GM23338 (cell line): Measurements from ENCODE around the gene NHS. TPM values are rescaled to one million over a fixed set of nuclear protein-coding genes. Genes with fewer than 3 reads are reported as not detected.
A peak's percentile ranks its signal among the peaks of the same experiment; 100 is the strongest.

Experiments used
- ATAC-seq: fragments of 200-7000 bp; cut with Tn5 transposase; 3 replicates; pipeline ENCODE4 v1.9.1; 2020
- DNase-seq: peaks from one replicate; pipeline ENCODE4 v3.0.0-alpha.2; 2015; ENCODE audit warnings: low spot score
- H2AFZ ChIP-seq: fragments of 200-600 bp; sonication (generic); 2 replicates; pipeline ENCODE4 v1.8.0; 2016; ENCODE audit warnings: antibody characterized with exemption, mild to moderate bottlenecking, moderate library complexity
- H3F3A ChIP-seq: fragments of 200-600 bp; sonication (generic); replicated peaks from 2 replicates; pipeline ENCODE4 v1.8.0; 2017; ENCODE audit warnings: antibody characterized with exemption, mixed run types, low read depth
- H3K27ac ChIP-seq: fragments of 200-600 bp; sonication (generic); 2 replicates; pipeline ENCODE4 v1.6.1; 2016; ENCODE audit warnings: low read depth
- H3K27me3 ChIP-seq: fragments of 200-600 bp; sonication (generic); 2 replicates; pipeline ENCODE4 v1.8.0; 2016; ENCODE audit warnings: mild to moderate bottlenecking, mixed run types, moderate library complexity; ENCODE audit not compliant: insufficient read depth
- H3K36me3 ChIP-seq: fragments of 200-600 bp; sonication (generic); 2 replicates; pipeline ENCODE4 v1.8.0; 2016; ENCODE audit warnings: mild to moderate bottlenecking; ENCODE audit not compliant: insufficient read depth
- H3K4me1 ChIP-seq: fragments of 200-600 bp; sonication (generic); 2 replicates; pipeline ENCODE4 v1.8.0; 2016; ENCODE audit warnings: mild to moderate bottlenecking, moderate library complexity; ENCODE audit not compliant: insufficient read depth
- H3K4me2 ChIP-seq: fragments of 200-600 bp; sonication (generic); 2 replicates; pipeline ENCODE4 v1.7.1; 2017; ENCODE audit warnings: mixed run types
- H3K4me3 ChIP-seq: fragments of 200-600 bp; sonication (generic); 2 replicates; pipeline ENCODE4 v1.6.1; 2016; ENCODE audit warnings: mixed run types
- H3K79me2 ChIP-seq: fragments of 200-600 bp; sonication (generic); replicated peaks from 2 replicates; pipeline ENCODE4 v1.8.0; 2017; ENCODE audit warnings: mild to moderate bottlenecking; ENCODE audit not compliant: insufficient read depth
- H3K9me2 ChIP-seq: fragments of 200-600 bp; sonication (generic); 2 replicates; pipeline ENCODE4 v1.8.0; 2017; ENCODE audit not compliant: insufficient read depth
- H4K20me1 ChIP-seq: fragments of 200-600 bp; sonication (generic); replicated peaks from 2 replicates; pipeline ENCODE4 v1.8.0; 2017; ENCODE audit warnings: mild to moderate bottlenecking; ENCODE audit not compliant: insufficient read depth
- H3K27ac Mint-ChIP-seq: 2 replicates; pipeline ENCODE4 v1.8.0; 2020; ENCODE audit warnings: inconsistent platforms, mild to moderate bottlenecking, moderate library complexity, mixed read lengths
- H3K27me3 Mint-ChIP-seq: 3 replicates; pipeline ENCODE4 v1.8.0; 2022; ENCODE audit warnings: low read depth, mild to moderate bottlenecking, moderate library complexity, mixed read lengths, inconsistent platforms; ENCODE audit not compliant: insufficient read depth, poor library complexity
- H3K36me3 Mint-ChIP-seq: 3 replicates; pipeline ENCODE4 v1.8.0; 2021; ENCODE audit warnings: low read depth, mild to moderate bottlenecking, inconsistent platforms, moderate library complexity, mixed read lengths
- H3K4me1 Mint-ChIP-seq: 3 replicates; pipeline ENCODE4 v1.8.0; 2020; ENCODE audit warnings: mild to moderate bottlenecking, inconsistent platforms, mixed read lengths
- H3K4me3 Mint-ChIP-seq: 3 replicates; pipeline ENCODE4 v1.8.0; 2021; ENCODE audit warnings: moderate library complexity, mild to moderate bottlenecking, inconsistent platforms, mixed read lengths
- H3K9me3 Mint-ChIP-seq: 3 replicates; pipeline ENCODE4 v1.8.0; 2020; ENCODE audit warnings: moderate library complexity, mild to moderate bottlenecking, inconsistent platforms, mixed read lengths
- CREB1 ChIP-seq: fragments of 250-450 bp; sonication (Bioruptor Pico); IDR thresholded peaks from 2 replicates; pipeline ENCODE4 v1.5.0; 2020; ENCODE audit warnings: low read depth, mild to moderate bottlenecking, moderate library complexity
- EZH2 ChIP-seq: fragments of 200-600 bp; sonication (generic); IDR thresholded peaks from one replicate; pipeline ENCODE4 v1.8.0; 2017; ENCODE audit warnings: antibody characterized with exemption, mild to moderate bottlenecking, low read depth; ENCODE audit not compliant: unreplicated experiment
- EZH2phosphoT487 ChIP-seq: fragments of 200-600 bp; sonication (generic); IDR thresholded peaks from one replicate; pipeline ENCODE4 v1.8.1; 2018; ENCODE audit warnings: antibody characterized with exemption; ENCODE audit not compliant: unreplicated experiment
- ZNF114 ChIP-seq: fragments of 250-450 bp; sonication (Bioruptor Pico); IDR thresholded peaks from 2 replicates; pipeline ENCODE4 v1.5.0; 2020; ENCODE audit warnings: mild to moderate bottlenecking, moderate library complexity
- ZNF331 ChIP-seq: fragments of 250-450 bp; sonication (Bioruptor Pico); IDR thresholded peaks from 2 replicates; pipeline ENCODE4 v1.5.0; 2020; ENCODE audit warnings: low read depth, mild to moderate bottlenecking, moderate library complexity
- polyA plus RNA-seq: library from polyadenylated mRNA; unstranded; fragments of >200 nt; fragmentation: Nextera tagmentation; extraction: Ambion mirVana; gene quantifications from 2 replicates; pipeline ENCODE4 v1.2.1, GENCODE V29; 2016
- total RNA-seq: library from RNA; depleted of rRNA; stranded (reverse); fragments of >200 nt; shearing (Covaris generic); gene quantifications from 2 replicates; pipeline ENCODE4 v1.2.3, GENCODE V29; 2014
- TF ChIP-seq, protein P1 (sequence below): IDR thresholded peaks from one replicate; pipeline ENCODE4 v1.6.1; 2018; ENCODE audit warnings: antibody characterized with exemption; ENCODE audit not compliant: unreplicated experiment
- TF ChIP-seq, protein P2 (sequence below): IDR thresholded peaks from 2 replicates; pipeline ENCODE4 v1.6.1; 2016; ENCODE audit warnings: antibody characterized with exemption
- TF ChIP-seq, protein P3 (sequence below), 2 experiments: fragments of 200-600 bp in 1 of 2; sonication (generic) in 1 of 2; conservative IDR thresholded peaks; 2 replicates each; pipeline versions ENCODE4 v1.5.1 to v1.6.1; 2016 to 2017; ENCODE audit warnings: antibody characterized with exemption in 2 of 2, low read depth in 2 of 2, mild to moderate bottlenecking in 2 of 2, moderate library complexity in 1 of 2

The NHS gene
- total and polyA plus RNA-seq, 2 experiments from 2014 or later: 1.8 to 8.2 TPM

DNA sequence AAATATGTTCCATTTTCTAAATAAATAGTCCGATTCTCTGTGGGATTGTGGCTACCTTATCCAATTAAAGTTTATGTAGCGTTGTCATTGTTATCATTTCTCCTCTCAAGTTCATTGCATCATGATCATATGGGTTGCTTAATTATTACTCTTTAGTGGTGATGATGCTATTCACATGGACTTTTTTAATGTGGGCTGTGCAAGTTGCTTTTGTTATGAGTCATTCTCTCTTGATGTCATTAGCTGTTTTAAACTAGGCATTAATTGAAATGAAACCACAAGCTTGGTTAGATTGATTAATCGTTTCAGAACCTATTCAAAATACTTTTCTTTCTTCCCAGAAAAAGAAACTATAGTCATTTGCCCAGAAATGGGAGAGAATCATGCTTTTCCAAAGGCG is 38.2 kb downstream of the NHS start (continued):
- TF ChIP-seq ZNF114: no peak
- TF ChIP-seq, protein P1, sequence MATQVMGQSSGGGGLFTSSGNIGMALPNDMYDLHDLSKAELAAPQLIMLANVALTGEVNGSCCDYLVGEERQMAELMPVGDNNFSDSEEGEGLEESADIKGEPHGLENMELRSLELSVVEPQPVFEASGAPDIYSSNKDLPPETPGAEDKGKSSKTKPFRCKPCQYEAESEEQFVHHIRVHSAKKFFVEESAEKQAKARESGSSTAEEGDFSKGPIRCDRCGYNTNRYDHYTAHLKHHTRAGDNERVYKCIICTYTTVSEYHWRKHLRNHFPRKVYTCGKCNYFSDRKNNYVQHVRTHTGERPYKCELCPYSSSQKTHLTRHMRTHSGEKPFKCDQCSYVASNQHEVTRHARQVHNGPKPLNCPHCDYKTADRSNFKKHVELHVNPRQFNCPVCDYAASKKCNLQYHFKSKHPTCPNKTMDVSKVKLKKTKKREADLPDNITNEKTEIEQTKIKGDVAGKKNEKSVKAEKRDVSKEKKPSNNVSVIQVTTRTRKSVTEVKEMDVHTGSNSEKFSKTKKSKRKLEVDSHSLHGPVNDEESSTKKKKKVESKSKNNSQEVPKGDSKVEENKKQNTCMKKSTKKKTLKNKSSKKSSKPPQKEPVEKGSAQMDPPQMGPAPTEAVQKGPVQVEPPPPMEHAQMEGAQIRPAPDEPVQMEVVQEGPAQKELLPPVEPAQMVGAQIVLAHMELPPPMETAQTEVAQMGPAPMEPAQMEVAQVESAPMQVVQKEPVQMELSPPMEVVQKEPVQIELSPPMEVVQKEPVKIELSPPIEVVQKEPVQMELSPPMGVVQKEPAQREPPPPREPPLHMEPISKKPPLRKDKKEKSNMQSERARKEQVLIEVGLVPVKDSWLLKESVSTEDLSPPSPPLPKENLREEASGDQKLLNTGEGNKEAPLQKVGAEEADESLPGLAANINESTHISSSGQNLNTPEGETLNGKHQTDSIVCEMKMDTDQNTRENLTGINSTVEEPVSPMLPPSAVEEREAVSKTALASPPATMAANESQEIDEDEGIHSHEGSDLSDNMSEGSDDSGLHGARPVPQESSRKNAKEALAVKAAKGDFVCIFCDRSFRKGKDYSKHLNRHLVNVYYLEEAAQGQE: no peak
- TF ChIP-seq EZH2: no peak
- TF ChIP-seq, protein P2, sequence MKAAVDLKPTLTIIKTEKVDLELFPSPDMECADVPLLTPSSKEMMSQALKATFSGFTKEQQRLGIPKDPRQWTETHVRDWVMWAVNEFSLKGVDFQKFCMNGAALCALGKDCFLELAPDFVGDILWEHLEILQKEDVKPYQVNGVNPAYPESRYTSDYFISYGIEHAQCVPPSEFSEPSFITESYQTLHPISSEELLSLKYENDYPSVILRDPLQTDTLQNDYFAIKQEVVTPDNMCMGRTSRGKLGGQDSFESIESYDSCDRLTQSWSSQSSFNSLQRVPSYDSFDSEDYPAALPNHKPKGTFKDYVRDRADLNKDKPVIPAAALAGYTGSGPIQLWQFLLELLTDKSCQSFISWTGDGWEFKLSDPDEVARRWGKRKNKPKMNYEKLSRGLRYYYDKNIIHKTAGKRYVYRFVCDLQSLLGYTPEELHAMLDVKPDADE: no peak
- TF ChIP-seq ZNF331: no peak
- no peak for TF ChIP-seq EZH2phosphoT487

DNA sequence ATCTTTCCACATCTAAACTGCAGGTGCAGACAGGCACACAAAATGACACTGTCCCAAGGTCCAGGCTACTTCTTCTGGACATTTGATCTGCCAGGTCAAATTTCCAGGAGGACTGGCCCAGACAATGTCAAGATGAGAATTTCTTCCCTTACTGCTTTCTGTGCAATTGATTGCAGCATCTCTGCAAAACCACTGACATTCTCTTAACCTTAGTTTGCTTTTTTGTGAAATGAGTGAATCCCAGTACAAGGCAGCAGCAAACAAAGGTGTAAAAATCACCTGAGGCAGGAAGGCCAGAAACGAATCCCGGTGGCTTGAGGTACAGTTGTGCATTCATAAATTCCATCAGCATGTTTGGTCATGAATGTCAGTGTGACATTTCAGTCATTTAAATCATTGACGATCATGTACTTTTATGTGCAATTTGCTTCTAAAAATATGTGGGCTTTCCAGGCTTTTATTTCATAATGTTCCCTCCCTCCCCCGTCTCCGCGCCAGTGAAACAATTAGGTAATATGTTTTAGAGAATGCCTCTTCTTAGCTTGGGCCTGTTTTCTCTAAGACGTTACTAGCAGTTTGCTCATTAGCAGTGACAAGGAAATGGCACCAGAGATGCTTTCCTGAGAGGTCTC is 39.1 kb downstream of the NHS start:
- Histone ChIP-seq H3K4me2 (peak overlapping the region; percentile 67), H3K9me2 (no peaks in the 10 kb centered on the region), H2AFZ (no peak overlapping the region), H3K27me3 (no peaks in the 10 kb centered on the region), H3K79me2 (no peaks in the 10 kb centered on the region; the same call in 1 of the 2 replicates), H3F3A (no peaks in the 10 kb centered on the region), H3K36me3 (no peaks in the 10 kb centered on the region), H4K20me1 (no peaks in the 10 kb centered on the region), H3K27ac (no peak overlapping the region), H3K4me3 (no peak overlapping the region), H3K4me1 (peaks cover 58% of the 10 kb centered on the region)
- ATAC-seq: no peak
- no peak for TF ChIP-seq CREB1 (CRISPR knock-in tag)
- no peak for DNase-seq
- peak overlapping the region; percentile 45; the same call in 1 of the 3 replicates for H3K4me3 Mint-ChIP-seq
- H3K27ac Mint-ChIP-seq: peak overlapping the region; percentile 46; the same call in 1 of the 2 replicates
- H3K4me1 Mint-ChIP-seq: peaks cover 58% of the 10 kb centered on the region
- H3K9me3 Mint-ChIP-seq: no peaks in the 10 kb centered on the region
- H3K36me3 Mint-ChIP-seq: no peaks in the 10 kb centered on the region
- peaks cover 2% of the 10 kb centered on the region for H3K27me3 Mint-ChIP-seq

DNA sequence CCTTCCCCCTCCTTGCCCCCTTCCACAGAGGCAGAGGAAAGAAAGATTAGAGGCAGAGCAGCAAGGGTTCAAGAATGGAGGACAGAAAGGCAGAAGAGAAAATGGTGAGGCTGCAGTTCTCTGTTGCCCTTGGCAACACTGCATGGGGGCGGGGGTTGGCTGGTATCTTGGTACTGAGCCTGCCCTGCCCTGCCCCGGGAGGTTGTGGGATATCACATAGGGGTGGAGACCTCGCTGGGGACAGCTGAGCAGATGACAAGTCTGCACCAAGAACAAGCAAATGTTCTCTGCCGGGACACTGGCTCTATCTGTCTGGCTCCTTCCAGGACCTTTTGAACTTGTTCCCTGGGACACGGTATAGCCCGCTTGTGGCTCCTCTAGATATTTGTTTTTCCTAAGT is 39.8 kb downstream of the NHS start:
- H3K27me3 Mint-ChIP-seq: peaks cover 2% of the 10 kb centered on the region
- no peaks in the 10 kb centered on the region for H3K9me3 Mint-ChIP-seq
- peak overlapping the region; percentile 64 for H3K27ac Mint-ChIP-seq
- Histone ChIP-seq H3K36me3 (no peaks in the 10 kb centered on the region), H3K4me1 (peaks cover 52% of the 10 kb centered on the region), H2AFZ (no peak overlapping the region), H3K9me2 (no peaks in the 10 kb centered on the region), H4K20me1 (no peaks in the 10 kb centered on the region), H3K27me3 (no peaks in the 10 kb centered on the region), H3K4me3 (peak overlapping the region; percentile 31), H3K4me2 (peak overlapping the region; percentile 67), H3K27ac (peak overlapping the region; percentile 27; the same call in 1 of the 2 replicates), H3F3A (no peaks in the 10 kb centered on the region), H3K79me2 (no peaks in the 10 kb centered on the region; the same call in 1 of the 2 replicates)
- ATAC-seq (peak; percentile 80), DNase-seq (peak; percentile 27)
- no peaks in the 10 kb centered on the region for H3K36me3 Mint-ChIP-seq
- peak overlapping the region; percentile 45 for H3K4me3 Mint-ChIP-seq
- H3K4me1 Mint-ChIP-seq: peaks cover 51% of the 10 kb centered on the region
- TF ChIP-seq, protein P3, sequence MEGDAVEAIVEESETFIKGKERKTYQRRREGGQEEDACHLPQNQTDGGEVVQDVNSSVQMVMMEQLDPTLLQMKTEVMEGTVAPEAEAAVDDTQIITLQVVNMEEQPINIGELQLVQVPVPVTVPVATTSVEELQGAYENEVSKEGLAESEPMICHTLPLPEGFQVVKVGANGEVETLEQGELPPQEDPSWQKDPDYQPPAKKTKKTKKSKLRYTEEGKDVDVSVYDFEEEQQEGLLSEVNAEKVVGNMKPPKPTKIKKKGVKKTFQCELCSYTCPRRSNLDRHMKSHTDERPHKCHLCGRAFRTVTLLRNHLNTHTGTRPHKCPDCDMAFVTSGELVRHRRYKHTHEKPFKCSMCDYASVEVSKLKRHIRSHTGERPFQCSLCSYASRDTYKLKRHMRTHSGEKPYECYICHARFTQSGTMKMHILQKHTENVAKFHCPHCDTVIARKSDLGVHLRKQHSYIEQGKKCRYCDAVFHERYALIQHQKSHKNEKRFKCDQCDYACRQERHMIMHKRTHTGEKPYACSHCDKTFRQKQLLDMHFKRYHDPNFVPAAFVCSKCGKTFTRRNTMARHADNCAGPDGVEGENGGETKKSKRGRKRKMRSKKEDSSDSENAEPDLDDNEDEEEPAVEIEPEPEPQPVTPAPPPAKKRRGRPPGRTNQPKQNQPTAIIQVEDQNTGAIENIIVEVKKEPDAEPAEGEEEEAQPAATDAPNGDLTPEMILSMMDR (conservative IDR thresholded peaks at IDR 0.05; ENCODE audit: low read depth in 2 of 2): no peak
- TF ChIP-seq, protein P2: no peak
- TF ChIP-seq EZH2: no peak
